ENCODE data around the gene SYTL3.
A peak's percentile ranks its signal among the peaks of the same experiment; 100 is the strongest.

SYTL3 gene

GRCh38 chr6:158680481-158680880 lies 30.6 kb downstream of the SYTL3 start:
- TF ChIP-seq, protein P1, sequence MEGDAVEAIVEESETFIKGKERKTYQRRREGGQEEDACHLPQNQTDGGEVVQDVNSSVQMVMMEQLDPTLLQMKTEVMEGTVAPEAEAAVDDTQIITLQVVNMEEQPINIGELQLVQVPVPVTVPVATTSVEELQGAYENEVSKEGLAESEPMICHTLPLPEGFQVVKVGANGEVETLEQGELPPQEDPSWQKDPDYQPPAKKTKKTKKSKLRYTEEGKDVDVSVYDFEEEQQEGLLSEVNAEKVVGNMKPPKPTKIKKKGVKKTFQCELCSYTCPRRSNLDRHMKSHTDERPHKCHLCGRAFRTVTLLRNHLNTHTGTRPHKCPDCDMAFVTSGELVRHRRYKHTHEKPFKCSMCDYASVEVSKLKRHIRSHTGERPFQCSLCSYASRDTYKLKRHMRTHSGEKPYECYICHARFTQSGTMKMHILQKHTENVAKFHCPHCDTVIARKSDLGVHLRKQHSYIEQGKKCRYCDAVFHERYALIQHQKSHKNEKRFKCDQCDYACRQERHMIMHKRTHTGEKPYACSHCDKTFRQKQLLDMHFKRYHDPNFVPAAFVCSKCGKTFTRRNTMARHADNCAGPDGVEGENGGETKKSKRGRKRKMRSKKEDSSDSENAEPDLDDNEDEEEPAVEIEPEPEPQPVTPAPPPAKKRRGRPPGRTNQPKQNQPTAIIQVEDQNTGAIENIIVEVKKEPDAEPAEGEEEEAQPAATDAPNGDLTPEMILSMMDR (IDR thresholded peaks at IDR 0.05), result no peak
- Histone ChIP-seq H3K9me3 (ENCODE audit: control insufficient read depth, low read length) (no peaks in the 10 kb centered on the region), H3K4me1 (peaks cover 2% of the 10 kb centered on the region), H3K27me3 (ENCODE audit: control insufficient read depth, insufficient read depth, low read length) (no peaks in the 10 kb centered on the region), H2AFZ (no peak overlapping the region), H3K27ac (no peak overlapping the region), H3K9ac (no peak overlapping the region), H3K36me3 (ENCODE audit: control insufficient read depth, insufficient read depth, low read length) (no peaks in the 10 kb centered on the region), H3K4me2 (ENCODE audit: low read length) (no peak overlapping the region), H3K79me2 (no peaks in the 10 kb centered on the region), H3K4me3 (ENCODE audit: low read depth, low read length) (no peak overlapping the region)

DNA sequence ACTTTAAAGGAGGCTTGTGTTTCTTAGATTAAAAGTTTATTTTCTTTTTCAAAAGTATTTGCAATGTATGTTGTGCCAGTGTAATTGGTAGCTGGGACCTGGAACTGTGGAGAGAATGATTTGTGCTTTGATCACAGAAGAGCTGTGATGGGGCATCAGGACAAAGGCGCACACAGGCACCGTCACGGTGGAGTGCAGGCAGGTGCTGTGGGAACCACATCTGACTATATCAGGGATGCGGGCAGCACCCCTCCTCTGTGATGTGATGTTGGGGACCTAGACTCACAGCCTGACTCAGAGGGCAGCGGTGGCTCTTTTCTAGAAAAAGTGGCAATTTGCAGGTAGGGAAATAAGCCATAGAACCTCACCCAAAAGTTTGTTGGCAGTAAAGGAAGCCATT lies 34.5 kb downstream of the SYTL3 start:
- no peaks in the 10 kb centered on the region for H3K9me3 ChIP-seq (ENCODE audit: control insufficient read depth, low read length)
- no peak overlapping the region for H2AFZ ChIP-seq
- no peaks in the 10 kb centered on the region for H3K27me3 ChIP-seq (ENCODE audit: control insufficient read depth, insufficient read depth, low read length)
- H3K79me2 ChIP-seq, result no peaks in the 10 kb centered on the region
- no peak overlapping the region for H3K4me3 ChIP-seq (ENCODE audit: low read depth, low read length)
- H3K4me1 ChIP-seq, result peaks cover 14% of the 10 kb centered on the region
- H3K36me3 ChIP-seq (ENCODE audit: control insufficient read depth, insufficient read depth, low read length), result no peaks in the 10 kb centered on the region
- peak overlapping the region; percentile 64 for H3K27ac ChIP-seq
- TF ChIP-seq, protein P1 (IDR thresholded peaks at IDR 0.05), result no peak
- H3K4me2 ChIP-seq (ENCODE audit: low read length), result no peak overlapping the region
- H3K9ac ChIP-seq, result no peak overlapping the region

GRCh38 chr6:158684745-158685324 lies 35.0 kb downstream of the SYTL3 start:
- no peak overlapping the region for H2AFZ ChIP-seq
- H3K9me3 ChIP-seq (ENCODE audit: control insufficient read depth, low read length), result no peaks in the 10 kb centered on the region
- H3K9ac ChIP-seq, result no peak overlapping the region
- no peaks in the 10 kb centered on the region for H3K36me3 ChIP-seq (ENCODE audit: control insufficient read depth, insufficient read depth, low read length)
- no peaks in the 10 kb centered on the region for H3K79me2 ChIP-seq
- peak overlapping the region; percentile 64 for H3K27ac ChIP-seq
- H3K4me1 ChIP-seq, result peaks cover 14% of the 10 kb centered on the region
- TF ChIP-seq, protein P1 (IDR thresholded peaks at IDR 0.05), result no peak
- H3K4me2 ChIP-seq (ENCODE audit: low read length), result no peak overlapping the region
- H3K4me3 ChIP-seq (ENCODE audit: low read depth, low read length), result no peak overlapping the region
- no peaks in the 10 kb centered on the region for H3K27me3 ChIP-seq (ENCODE audit: control insufficient read depth, insufficient read depth, low read length)

DNA sequence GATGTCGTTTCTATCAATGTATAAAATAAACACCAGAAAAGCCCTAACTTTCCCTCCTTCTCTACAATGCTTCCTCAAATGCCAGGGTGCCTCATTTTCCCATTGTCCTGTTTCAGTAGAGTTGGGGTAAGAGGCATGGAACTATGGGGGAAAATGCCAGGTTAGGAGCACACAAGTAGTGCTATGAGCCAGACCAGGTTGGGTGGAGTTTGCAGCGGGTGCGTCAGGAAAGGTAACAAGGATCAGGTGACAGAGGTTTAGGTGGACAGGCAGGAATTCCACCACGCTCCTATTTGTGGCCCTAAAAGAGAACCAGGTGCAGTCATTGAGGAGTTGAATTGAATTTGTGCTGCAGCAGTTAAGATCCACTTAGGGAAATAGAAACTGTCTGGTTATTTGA lies 36.5 kb downstream of the SYTL3 start:
- Histone ChIP-seq H3K79me2 (no peaks in the 10 kb centered on the region), H3K36me3 (ENCODE audit: control insufficient read depth, insufficient read depth, low read length) (no peaks in the 10 kb centered on the region), H3K4me3 (ENCODE audit: low read depth, low read length) (no peak overlapping the region), H2AFZ (peak overlapping the region; percentile 65), H3K9ac (no peak overlapping the region), H3K27me3 (ENCODE audit: control insufficient read depth, insufficient read depth, low read length) (no peaks in the 10 kb centered on the region), H3K27ac (peak overlapping the region; percentile 25), H3K4me2 (ENCODE audit: low read length) (peak overlapping the region; percentile 25), H3K4me1 (peaks cover 14% of the 10 kb centered on the region), H3K9me3 (ENCODE audit: control insufficient read depth, low read length) (no peaks in the 10 kb centered on the region)
- TF ChIP-seq, protein P1 (IDR thresholded peaks at IDR 0.05), result no peak

DNA sequence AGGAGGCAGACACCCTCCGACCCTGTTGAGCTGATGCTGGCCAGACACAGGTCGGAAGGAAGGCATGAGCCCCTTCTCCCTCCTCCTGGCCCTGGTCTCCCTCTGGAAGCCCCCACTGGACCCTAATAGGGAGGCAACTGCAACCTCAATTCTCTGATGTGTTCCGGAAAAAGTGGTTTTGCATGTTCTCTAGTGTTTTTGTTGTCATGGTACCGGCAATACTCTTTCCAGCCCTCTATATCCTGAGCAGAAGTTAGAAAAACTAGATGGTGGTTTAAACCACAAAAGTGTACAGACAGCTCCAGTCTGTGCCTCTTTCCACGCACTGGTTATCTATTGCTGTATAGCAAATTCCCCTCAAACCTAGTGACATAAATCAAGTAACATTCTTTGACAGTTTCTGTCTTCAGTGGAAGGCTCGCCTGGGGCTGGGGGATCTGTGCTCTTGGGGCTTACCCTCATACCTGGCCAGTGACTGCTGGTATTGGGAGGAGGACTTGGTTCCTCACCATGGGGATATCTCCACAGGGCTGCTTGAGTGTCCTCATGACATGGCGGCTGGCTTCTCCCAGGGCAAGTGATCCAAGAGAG lies 37.0 kb downstream of the SYTL3 start:
- H3K79me2 ChIP-seq, result no peaks in the 10 kb centered on the region
- no peaks in the 10 kb centered on the region for H3K36me3 ChIP-seq (ENCODE audit: control insufficient read depth, insufficient read depth, low read length)
- H3K4me1 ChIP-seq, result peaks cover 14% of the 10 kb centered on the region
- H3K9me3 ChIP-seq (ENCODE audit: control insufficient read depth, low read length), result no peaks in the 10 kb centered on the region
- TF ChIP-seq, protein P1 (IDR thresholded peaks at IDR 0.05), result no peak
- no peak overlapping the region for H3K9ac ChIP-seq
- peak overlapping the region; percentile 25 for H3K4me2 ChIP-seq (ENCODE audit: low read length)
- H2AFZ ChIP-seq, result peak overlapping the region; percentile 65
- peak overlapping the region; percentile 25 for H3K27ac ChIP-seq
- no peaks in the 10 kb centered on the region for H3K27me3 ChIP-seq (ENCODE audit: control insufficient read depth, insufficient read depth, low read length)
- H3K4me3 ChIP-seq (ENCODE audit: low read depth, low read length), result no peak overlapping the region
